Gastroesophageal sphincter (tissue), 3 donors: ENCODE results near the gene UBE4B.

Source experiments
- CTCF ChIP-seq, 4 experiments: fragments of 200-600 bp in 2 of 4; fragments of 450-650 bp in 2 of 4; sonication (generic) in 1 of 4; IDR thresholded peaks; one replicate each; pipeline ENCODE4 v1.5.1; 2017 to 2019; ENCODE audit warnings: antibody characterized with exemption in 4 of 4, mild to moderate bottlenecking in 2 of 4, moderate library complexity in 2 of 4
- EP300 ChIP-seq: sonication (generic); formaldehyde crosslinking; IDR thresholded peaks from one replicate; pipeline ENCODE4 v1.6.1; 2017; ENCODE audit warnings: antibody characterized with exemption, mild to moderate bottlenecking
- POLR2A ChIP-seq, 2 donors: fragments of 450-650 bp; IDR thresholded peaks; one replicate each; pipeline ENCODE4 v1.6.1; 2017; ENCODE audit warnings: antibody characterized with exemption in 2 of 2, mild to moderate bottlenecking in 2 of 2, moderate library complexity in 1 of 2
- POLR2AphosphoS5 ChIP-seq: sonication (generic); formaldehyde crosslinking; IDR thresholded peaks from one replicate; pipeline ENCODE4 v1.6.1; 2017; ENCODE audit warnings: antibody characterized with exemption

GRCh38 chr1:10054465-10054864 is 21.7 kb downstream of the UBE4B start:
- TF ChIP-seq CTCF (IDR thresholded peaks at IDR 0.05) (no peak), POLR2AphosphoS5 (no peak), EP300 (no peak), POLR2A (IDR thresholded peaks at IDR 0.05) (no peak)
